Measurements from ENCODE around the gene SLC10A7. TPM values are rescaled to one million over a fixed set of nuclear protein-coding genes. Genes with fewer than 3 reads are reported as not detected.

Gene SLC10A7
- total and polyA plus RNA-seq, 2 donors (not counting 1 experiment from before 2014, with no cell fraction given) = 7.4 to 12.6 TPM

DNA sequence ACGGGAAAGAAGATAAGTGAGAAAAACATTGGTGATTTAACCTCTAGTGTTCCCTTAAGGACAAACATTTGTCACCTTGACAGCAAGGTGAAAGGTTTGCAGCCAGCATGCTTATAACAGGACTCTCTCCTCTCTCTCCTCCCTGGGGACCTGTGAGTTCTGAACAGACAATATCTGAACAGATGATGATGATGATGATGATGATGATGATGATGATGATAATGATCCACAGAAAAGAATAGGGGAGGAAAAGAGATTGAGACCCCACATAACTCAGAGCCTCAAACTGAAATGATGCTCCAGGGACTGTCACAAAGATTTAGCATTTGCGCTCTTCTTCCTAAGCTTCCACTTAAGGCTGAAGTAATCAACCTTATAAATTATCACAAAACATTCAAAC, 103.9 kb downstream of the SLC10A7 start:
- no peak overlapping the region for H3K27ac ChIP-seq (ENCODE audit: insufficient read depth, low read length)

DNA sequence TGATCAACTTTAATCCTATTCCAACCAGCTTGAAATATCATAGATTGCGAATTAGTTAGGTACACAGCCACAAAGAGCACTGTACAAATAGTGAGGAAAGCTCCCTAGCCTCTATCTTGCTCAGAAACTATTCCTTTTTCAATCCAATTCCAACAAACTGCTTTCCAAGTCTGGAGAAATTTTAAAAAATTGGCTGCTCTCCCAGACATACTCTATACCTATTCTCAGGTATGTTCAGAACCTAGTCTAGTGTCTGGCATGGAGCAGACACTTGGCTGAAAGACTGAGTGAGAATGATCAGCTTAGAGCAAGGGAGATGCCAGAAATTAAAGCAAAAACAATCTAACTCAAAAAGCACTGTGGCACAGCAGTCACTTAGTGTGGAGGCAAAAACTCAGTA, 105.9 kb downstream of the SLC10A7 start:
- no peaks in the 10 kb centered on the region for H3K79me2 ChIP-seq (ENCODE audit: control insufficient read depth, insufficient read depth, low read length)
- H3K9me3 ChIP-seq (ENCODE audit: control insufficient read depth, insufficient read depth, low read depth, low read length) = no peaks in the 10 kb centered on the region
- H3K27ac ChIP-seq (ENCODE audit: insufficient read depth, low read length) = no peak overlapping the region
- no peaks in the 10 kb centered on the region for H3K27me3 ChIP-seq (ENCODE audit: control insufficient read depth, insufficient read depth, low read length)
- H3K9ac ChIP-seq (ENCODE audit: insufficient read depth, low read length) = no peak overlapping the region
- DNase-seq (ENCODE audit: low read depth in 2 of 2) = no peak
- TF ChIP-seq EZH2 (IDR thresholded peaks at IDR 0.05; ENCODE audit: low read length, missing control alignments) = no peak
- TF ChIP-seq, protein P1, sequence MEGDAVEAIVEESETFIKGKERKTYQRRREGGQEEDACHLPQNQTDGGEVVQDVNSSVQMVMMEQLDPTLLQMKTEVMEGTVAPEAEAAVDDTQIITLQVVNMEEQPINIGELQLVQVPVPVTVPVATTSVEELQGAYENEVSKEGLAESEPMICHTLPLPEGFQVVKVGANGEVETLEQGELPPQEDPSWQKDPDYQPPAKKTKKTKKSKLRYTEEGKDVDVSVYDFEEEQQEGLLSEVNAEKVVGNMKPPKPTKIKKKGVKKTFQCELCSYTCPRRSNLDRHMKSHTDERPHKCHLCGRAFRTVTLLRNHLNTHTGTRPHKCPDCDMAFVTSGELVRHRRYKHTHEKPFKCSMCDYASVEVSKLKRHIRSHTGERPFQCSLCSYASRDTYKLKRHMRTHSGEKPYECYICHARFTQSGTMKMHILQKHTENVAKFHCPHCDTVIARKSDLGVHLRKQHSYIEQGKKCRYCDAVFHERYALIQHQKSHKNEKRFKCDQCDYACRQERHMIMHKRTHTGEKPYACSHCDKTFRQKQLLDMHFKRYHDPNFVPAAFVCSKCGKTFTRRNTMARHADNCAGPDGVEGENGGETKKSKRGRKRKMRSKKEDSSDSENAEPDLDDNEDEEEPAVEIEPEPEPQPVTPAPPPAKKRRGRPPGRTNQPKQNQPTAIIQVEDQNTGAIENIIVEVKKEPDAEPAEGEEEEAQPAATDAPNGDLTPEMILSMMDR (conservative IDR thresholded peaks at IDR 0.05 in 1 of 2, IDR thresholded peaks at IDR 0.05 in 1 of 2; ENCODE audit: low read depth in 1 of 2, low read length in 2 of 2) = no peak
- H2AFZ ChIP-seq (ENCODE audit: low read length) = no peak overlapping the region
- H3K36me3 ChIP-seq (ENCODE audit: control insufficient read depth, insufficient read depth, low read length) = no peaks in the 10 kb centered on the region
- no peaks in the 10 kb centered on the region for H4K20me1 ChIP-seq (ENCODE audit: control insufficient read depth, extremely low read depth, insufficient read depth, low read length)
- no peak overlapping the region for H3K4me3 ChIP-seq (replicated peaks in 1 of 4; ENCODE audit: control extremely low read depth in 1 of 4, insufficient read depth in 1 of 4, low read depth in 3 of 4, low read length in 4 of 4)
- no peak overlapping the region for H3K4me2 ChIP-seq (ENCODE audit: extremely low read depth, insufficient read depth, low read length)
- H3K4me1 ChIP-seq (ENCODE audit: control insufficient read depth, extremely low read depth, insufficient read depth, low read length) = no peaks in the 10 kb centered on the region

More for the DNA sequence above, 103.9 kb downstream of the SLC10A7 start:
- Histone ChIP-seq H2AFZ (ENCODE audit: low read length) (no peak overlapping the region), H3K9me3 (ENCODE audit: control insufficient read depth, insufficient read depth, low read depth, low read length) (no peaks in the 10 kb centered on the region), H3K4me1 (ENCODE audit: control insufficient read depth, extremely low read depth, insufficient read depth, low read length) (no peaks in the 10 kb centered on the region), H3K36me3 (ENCODE audit: control insufficient read depth, insufficient read depth, low read length) (no peaks in the 10 kb centered on the region), H3K4me2 (ENCODE audit: extremely low read depth, insufficient read depth, low read length) (no peak overlapping the region), H3K79me2 (ENCODE audit: control insufficient read depth, insufficient read depth, low read length) (no peaks in the 10 kb centered on the region), H3K9ac (ENCODE audit: insufficient read depth, low read length) (no peak overlapping the region), H4K20me1 (ENCODE audit: control insufficient read depth, extremely low read depth, insufficient read depth, low read length) (no peaks in the 10 kb centered on the region), H3K4me3 (replicated peaks in 1 of 4; ENCODE audit: control extremely low read depth in 1 of 4, insufficient read depth in 1 of 4, low read depth in 3 of 4, low read length in 4 of 4) (no peak overlapping the region), H3K27me3 (ENCODE audit: control insufficient read depth, insufficient read depth, low read length) (no peaks in the 10 kb centered on the region)
- no peak for DNase-seq (ENCODE audit: low read depth in 2 of 2)
- TF ChIP-seq, protein P1 (conservative IDR thresholded peaks at IDR 0.05 in 1 of 2, IDR thresholded peaks at IDR 0.05 in 1 of 2; ENCODE audit: low read depth in 1 of 2, low read length in 2 of 2) = no peak
- no peak for TF ChIP-seq EZH2 (IDR thresholded peaks at IDR 0.05; ENCODE audit: low read length, missing control alignments)

DNA sequence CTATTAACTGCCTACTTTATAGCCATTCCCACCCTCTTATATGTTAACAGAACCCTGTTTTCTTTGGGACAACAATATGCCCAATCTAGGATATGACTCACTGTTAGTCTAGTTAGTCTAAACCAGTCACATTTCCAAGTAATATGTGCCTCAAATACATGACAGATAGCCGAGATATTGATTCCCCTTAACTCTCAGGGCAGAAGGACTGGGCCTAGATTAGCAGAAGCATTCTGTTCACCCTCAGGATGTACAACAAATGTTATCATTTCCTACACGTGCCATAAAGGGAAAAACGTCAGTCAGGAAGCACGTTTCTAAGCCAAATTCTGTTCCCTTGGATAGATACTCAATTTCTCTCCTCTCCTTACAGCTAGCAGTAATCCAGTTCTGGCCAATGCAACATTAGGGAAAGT, 114.1 kb downstream of the SLC10A7 start:
- no peaks in the 10 kb centered on the region for H3K27me3 ChIP-seq (ENCODE audit: control insufficient read depth, insufficient read depth, low read length)
- peak; percentile 11 to 36 for DNase-seq (ENCODE audit: low read depth in 2 of 2)
- no peak overlapping the region for H3K9ac ChIP-seq (ENCODE audit: insufficient read depth, low read length)
- no peaks in the 10 kb centered on the region for H4K20me1 ChIP-seq (ENCODE audit: control insufficient read depth, extremely low read depth, insufficient read depth, low read length)
- TF ChIP-seq, protein P1 (conservative IDR thresholded peaks at IDR 0.05 in 1 of 2, IDR thresholded peaks at IDR 0.05 in 1 of 2; ENCODE audit: low read depth in 1 of 2, low read length in 2 of 2) = no peak
- no peak for TF ChIP-seq EZH2 (IDR thresholded peaks at IDR 0.05; ENCODE audit: low read length, missing control alignments)
- no peak overlapping the region for H2AFZ ChIP-seq (ENCODE audit: low read length)
- H3K36me3 ChIP-seq (ENCODE audit: control insufficient read depth, insufficient read depth, low read length) = no peaks in the 10 kb centered on the region
- H3K4me2 ChIP-seq (ENCODE audit: extremely low read depth, insufficient read depth, low read length) = no peak overlapping the region
- no peaks in the 10 kb centered on the region for H3K4me1 ChIP-seq (ENCODE audit: control insufficient read depth, extremely low read depth, insufficient read depth, low read length)
- no peaks in the 10 kb centered on the region for H3K79me2 ChIP-seq (ENCODE audit: control insufficient read depth, insufficient read depth, low read length)
- no peak overlapping the region for H3K27ac ChIP-seq (ENCODE audit: insufficient read depth, low read length)
- H3K4me3 ChIP-seq (replicated peaks in 1 of 4; ENCODE audit: control extremely low read depth in 1 of 4, insufficient read depth in 1 of 4, low read depth in 3 of 4, low read length in 4 of 4) = no peak overlapping the region
- H3K9me3 ChIP-seq (ENCODE audit: control insufficient read depth, insufficient read depth, low read depth, low read length) = no peaks in the 10 kb centered on the region
